Trophoblast cell (in vitro differentiated cells and primary cell): ENCODE measurements around the gene PCDHB10.
A peak's percentile ranks its signal among the peaks of the same experiment; 100 is the strongest.
"Not testable (repeated sequence)": the region's sequence is repeated elsewhere in the genome, so short reads cannot be mapped to it uniquely, and the experiment has no call there.

Experiments
- DNase-seq, 2 donors: peaks; one replicate each; pipeline ENCODE4 v3.0.0-alpha.2; 2016
- H2AFZ ChIP-seq: 2 replicates; pipeline ENCODE4 v1.6.1; 2013; ENCODE audit warnings: low read length, moderate library complexity, mild to moderate bottlenecking; ENCODE audit not compliant: insufficient read depth, poor library complexity
- H2AK5ac ChIP-seq: 2 replicates; pipeline ENCODE4 v1.6.1; 2013; ENCODE audit warnings: mild to moderate bottlenecking, low read length
- H2BK120ac ChIP-seq: 2 replicates; pipeline ENCODE4 v1.6.1; 2013; ENCODE audit warnings: low read length, mild to moderate bottlenecking, moderate library complexity; ENCODE audit not compliant: insufficient read depth, poor library complexity
- H2BK12ac ChIP-seq: 2 replicates; pipeline ENCODE4 v1.6.1; 2013; ENCODE audit warnings: mild to moderate bottlenecking, low read length, moderate library complexity
- H2BK5ac ChIP-seq: 2 replicates; pipeline ENCODE4 v1.6.1; 2013; ENCODE audit warnings: low read length, low read depth, moderate library complexity, mild to moderate bottlenecking; ENCODE audit not compliant: poor library complexity
- H3K14ac ChIP-seq: 2 replicates; pipeline ENCODE4 v1.6.1; 2013; ENCODE audit warnings: mild to moderate bottlenecking, low read length
- H3K18ac ChIP-seq: 2 replicates; pipeline ENCODE4 v1.6.1; 2013; ENCODE audit warnings: mild to moderate bottlenecking, low read length
- H3K23ac ChIP-seq: 2 replicates; pipeline ENCODE4 v1.6.1; 2013; ENCODE audit warnings: low read length
- H3K27ac ChIP-seq: 2 replicates; pipeline ENCODE4 v1.5.1; 2013; ENCODE audit warnings: low read depth, mild to moderate bottlenecking, inconsistent platforms, low read length, moderate library complexity
- H3K27me3 ChIP-seq: 2 replicates; pipeline ENCODE4 v1.6.1; 2013; ENCODE audit warnings: inconsistent platforms, mild to moderate bottlenecking, low read length, moderate library complexity; ENCODE audit not compliant: insufficient read depth
- H3K36me3 ChIP-seq, 2 experiments: 1 replicate in 1 of 2; 2 replicates in 1 of 2; pipeline ENCODE4 v1.6.1; 2013; ENCODE audit warnings: low read length in 2 of 2, mild to moderate bottlenecking in 2 of 2, moderate library complexity in 1 of 2; ENCODE audit not compliant: insufficient read depth in 2 of 2, control insufficient read depth in 1 of 2
- H3K4ac ChIP-seq: 2 replicates; pipeline ENCODE4 v1.6.1; 2013; ENCODE audit warnings: low read depth, mild to moderate bottlenecking, low read length, moderate library complexity
- H3K4me1 ChIP-seq, 2 experiments: 1 replicate in 1 of 2; 2 replicates in 1 of 2; pipeline ENCODE4 v1.6.1; 2013; ENCODE audit warnings: low read length in 2 of 2, mild to moderate bottlenecking in 2 of 2, moderate library complexity in 1 of 2; ENCODE audit not compliant: insufficient read depth in 2 of 2, control insufficient read depth in 1 of 2
- H3K4me2 ChIP-seq: 2 replicates; pipeline ENCODE4 v1.6.1; 2013; ENCODE audit warnings: inconsistent platforms, mild to moderate bottlenecking, low read length, moderate library complexity
- H3K4me3 ChIP-seq: 2 replicates; pipeline ENCODE4 v1.5.1; 2013; ENCODE audit warnings: mild to moderate bottlenecking, low read depth, low read length, inconsistent platforms
- H3K79me1 ChIP-seq: one replicate; pipeline ENCODE4 v1.6.1; 2013; ENCODE audit warnings: low read length
- H3K79me2 ChIP-seq: 2 replicates; pipeline ENCODE4 v1.6.1; 2013; ENCODE audit warnings: low read length, mild to moderate bottlenecking; ENCODE audit not compliant: control insufficient read depth, insufficient read depth, poor library complexity
- H3K9ac ChIP-seq: 2 replicates; pipeline ENCODE4 v1.6.1; 2013; ENCODE audit warnings: mild to moderate bottlenecking, low read length
- H3K9me3 ChIP-seq: 2 replicates; pipeline ENCODE4 v1.6.1; 2013; ENCODE audit warnings: low read depth, mild to moderate bottlenecking, control low read depth, inconsistent platforms, low read length; ENCODE audit not compliant: insufficient read depth
- H4K12ac ChIP-seq: 2 replicates; pipeline ENCODE4 v1.6.1; 2013; ENCODE audit warnings: low read depth, mild to moderate bottlenecking, low read length, moderate library complexity
- H4K8ac ChIP-seq: 2 replicates; pipeline ENCODE4 v1.6.1; 2013; ENCODE audit warnings: low read depth, mild to moderate bottlenecking, low read length, moderate library complexity
- H4K91ac ChIP-seq: one replicate; pipeline ENCODE4 v1.6.1; 2013; ENCODE audit warnings: low read depth, mild to moderate bottlenecking, low read length, moderate library complexity
- WGBS: extraction: QIAGEN DNeasy Blood & Tissue Kit; methylation state at CpG from one replicate; pipeline ENCODE4 v1.1.7; 2013; ENCODE audit warnings: missing lambda C conversion rate; ENCODE audit not compliant: insufficient read length, insufficient coverage; ENCODE audit errors: extremely low coverage; 5-methylcytosine and 5-hydroxymethylcytosine counted together

PCDHB10 gene

GRCh38 chr5:141216035-141216434 is 23.9 kb downstream of the PCDHB10 start:
- H2AK5ac ChIP-seq, H3K4me1 ChIP-seq, H3K79me2 ChIP-seq, H3K9me3 ChIP-seq, H2AFZ ChIP-seq, H3K23ac ChIP-seq, H4K91ac ChIP-seq, H3K4me3 ChIP-seq, H4K12ac ChIP-seq, H3K18ac ChIP-seq, H2BK120ac ChIP-seq, H3K79me1 ChIP-seq, H2BK5ac ChIP-seq, H3K27ac ChIP-seq, H2BK12ac ChIP-seq, DNase-seq, H3K14ac ChIP-seq, H3K4ac ChIP-seq, H3K36me3 ChIP-seq, H3K4me2 ChIP-seq, H4K8ac ChIP-seq, H3K27me3 ChIP-seq, H3K9ac ChIP-seq: not testable (repeated sequence)
- WGBS: no CpG with 5 or more reads among the region's 26 CpGs

DNA sequence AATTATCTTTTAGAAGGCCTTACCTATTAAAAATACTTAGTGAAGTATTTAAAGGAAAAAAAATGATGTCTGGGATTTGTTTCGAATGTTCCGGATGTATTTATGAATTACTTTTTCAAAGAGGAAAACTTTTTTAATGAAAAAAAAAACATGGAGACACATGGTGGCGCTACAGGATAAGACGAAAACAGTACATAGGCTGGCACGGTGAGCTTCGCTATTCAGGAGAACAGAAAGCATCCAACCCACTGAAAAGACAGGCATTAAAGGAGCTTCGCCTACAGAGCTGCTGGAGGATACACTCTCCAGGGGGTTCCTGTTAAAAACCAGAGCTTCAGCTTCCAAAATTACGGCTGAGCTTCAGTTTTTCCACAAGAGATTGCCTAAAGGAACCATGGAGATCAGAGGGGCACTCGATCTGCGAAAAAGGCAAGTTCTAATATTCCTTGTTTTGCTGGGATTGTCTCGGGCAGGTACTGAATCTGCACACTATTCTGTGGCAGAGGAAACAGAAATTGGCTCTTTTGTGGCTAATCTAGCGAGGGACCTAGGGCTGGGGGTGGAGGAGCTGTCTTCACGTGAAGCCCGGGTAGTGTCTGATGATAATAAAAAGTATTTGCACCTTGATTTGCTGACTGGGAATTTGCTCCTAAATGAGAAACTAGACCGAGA is 31.1 kb downstream of the PCDHB10 start, which contains the start of gene PCDHB14:
TSS of gene PCDHB14 (plus strand) at position 232 of the 672 bp plus-strand sequence. CDS start at position 395, 163 bp downstream.
- Histone ChIP-seq H3K14ac (no peak within 1 kb of the TSS), H3K27me3 (no peaks in the 10 kb centered on the region), H4K12ac (no peak within 1 kb of the TSS), H3K27ac (no peak within 1 kb of the TSS), H3K4me2 (peak within 1 kb of the TSS; percentile 8), H2BK120ac (no peak within 1 kb of the TSS), H3K9ac (no peak within 1 kb of the TSS), H3K4me1 (no peaks in the 10 kb centered on the region), H4K91ac (no peak within 1 kb of the TSS), H3K79me1 (no peaks in the 10 kb centered on the region), H2BK5ac (no peak within 1 kb of the TSS), H3K18ac (no peak within 1 kb of the TSS), H3K79me2 (no peaks in the 10 kb centered on the region), H3K9me3 (peaks cover 6% of the 10 kb centered on the region), H4K8ac (peak within 1 kb of the TSS; percentile 42), H2AFZ (no peak within 1 kb of the TSS), H3K4me3 (no peak within 1 kb of the TSS), H3K4ac (no peak within 1 kb of the TSS), H2BK12ac (no peak within 1 kb of the TSS), H3K23ac (no peak within 1 kb of the TSS), H3K36me3 (no peaks in the 10 kb centered on the region), H2AK5ac (no peak within 1 kb of the TSS)
- DNase-seq: peak in 1 of 2 donors; percentile 3
- no CpG with 5 or more reads among the region's 15 CpGs for WGBS

- H3K4ac ChIP-seq, H3K4me1 ChIP-seq, H3K4me3 ChIP-seq, H3K18ac ChIP-seq, H3K23ac ChIP-seq, H4K91ac ChIP-seq, H3K36me3 ChIP-seq, H4K8ac ChIP-seq, H3K27me3 ChIP-seq, H2BK12ac ChIP-seq, H3K4me2 ChIP-seq, H3K27ac ChIP-seq, H2BK120ac ChIP-seq, H4K12ac ChIP-seq, DNase-seq, H3K14ac ChIP-seq, H3K79me2 ChIP-seq, H2AK5ac ChIP-seq, H3K79me1 ChIP-seq, H2AFZ ChIP-seq, H3K9ac ChIP-seq, H3K9me3 ChIP-seq, H2BK5ac ChIP-seq: not testable (repeated sequence)
- WGBS: no CpG with 5 or more reads among the region's 40 CpGs
These were observed 32.7 kb downstream of the PCDHB10 start for GRCh38 chr5:141224844-141225243.

- H3K27me3 ChIP-seq, H4K8ac ChIP-seq, H3K36me3 ChIP-seq, H3K79me1 ChIP-seq, H2BK12ac ChIP-seq, H3K4ac ChIP-seq, H3K14ac ChIP-seq, H2BK5ac ChIP-seq, DNase-seq, H3K18ac ChIP-seq, H3K4me3 ChIP-seq, H3K4me1 ChIP-seq, H2AK5ac ChIP-seq, H3K79me2 ChIP-seq, H2BK120ac ChIP-seq, H4K12ac ChIP-seq, H2AFZ ChIP-seq, H3K4me2 ChIP-seq, H3K27ac ChIP-seq, H3K9ac ChIP-seq, H4K91ac ChIP-seq, H3K9me3 ChIP-seq, H3K23ac ChIP-seq: not testable (repeated sequence)
- WGBS: no CpG with 5 or more reads among the region's 30 CpGs
These were observed 33.3 kb downstream of the PCDHB10 start for GRCh38 chr5:141225421-141225820.
